DMS79 treated with DMSO at 0.1 percent for 48 hours (cell line): ENCODE measurements around the gene SOX8.
"Not testable (repeated sequence)": the region's sequence is repeated elsewhere in the genome, so short reads cannot be mapped to it uniquely, and the experiment has no call there.

ENCODE experiments used
- DNase-seq: peaks from one replicate; lab custom pipeline; 2025; lab: John Stamatoyannopoulos, UW

SOX8 gene

DNA sequence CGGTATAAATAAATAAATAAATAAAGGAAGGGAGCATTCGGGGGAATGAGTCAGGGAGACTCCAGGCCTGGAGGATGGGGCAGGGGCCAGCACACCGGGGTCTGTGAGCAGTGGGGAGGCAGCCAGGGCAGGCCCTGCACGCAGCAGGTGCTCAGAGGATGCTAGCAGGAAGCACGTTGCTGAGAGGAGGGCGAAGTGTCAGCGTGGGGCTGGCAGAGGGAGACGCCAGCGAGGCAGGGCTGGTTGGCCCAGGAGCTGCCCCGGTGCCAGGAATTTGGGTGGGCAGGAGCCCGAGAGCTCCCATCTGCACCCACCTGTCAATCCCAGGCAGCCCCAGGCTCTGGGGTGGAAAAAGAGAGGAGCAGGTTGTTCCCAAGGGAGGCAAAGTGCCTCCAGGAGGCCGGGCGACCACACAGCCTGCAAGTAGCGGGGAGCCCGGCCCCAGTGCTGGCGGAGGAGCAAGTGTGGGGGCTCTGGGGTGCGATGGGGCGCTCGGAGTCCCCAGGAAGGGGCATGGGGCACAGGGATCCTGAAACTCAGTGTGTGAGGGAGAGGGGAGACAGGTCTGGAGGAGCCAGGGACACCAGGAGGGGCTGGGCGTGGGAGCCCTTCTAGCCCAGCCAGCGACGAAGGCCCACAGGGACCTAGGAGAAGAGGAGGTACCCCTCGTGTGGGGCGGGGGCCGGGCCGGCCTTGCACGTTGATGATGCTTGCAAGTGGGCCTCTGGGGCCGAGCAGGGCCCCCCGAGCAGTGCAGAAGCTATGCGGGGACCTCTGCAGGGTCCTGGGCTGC, 28.0 kb downstream of the SOX8 start:
- no peak for DNase-seq

DNA sequence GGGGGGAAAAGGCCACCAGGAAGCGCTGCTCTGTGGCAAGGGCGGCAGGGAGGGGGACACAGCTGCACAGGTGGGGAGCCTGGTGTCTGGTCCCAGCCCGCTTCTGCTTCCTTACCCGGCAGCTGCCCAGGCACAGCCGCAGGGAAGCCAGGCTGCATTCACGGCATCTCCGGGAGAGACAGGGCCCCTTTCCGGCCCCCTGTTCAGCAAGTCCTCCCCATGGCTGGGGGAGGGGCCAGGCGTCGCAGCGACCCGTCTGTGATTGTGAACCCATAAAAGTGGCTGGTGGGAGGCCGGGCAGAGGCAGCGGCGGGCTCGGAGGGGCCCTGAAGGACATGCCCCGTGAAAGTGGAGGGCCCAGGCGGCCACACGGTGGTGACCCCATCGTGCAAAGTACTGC, 28.7 kb downstream of the SOX8 start:
- no peak for DNase-seq

DNA sequence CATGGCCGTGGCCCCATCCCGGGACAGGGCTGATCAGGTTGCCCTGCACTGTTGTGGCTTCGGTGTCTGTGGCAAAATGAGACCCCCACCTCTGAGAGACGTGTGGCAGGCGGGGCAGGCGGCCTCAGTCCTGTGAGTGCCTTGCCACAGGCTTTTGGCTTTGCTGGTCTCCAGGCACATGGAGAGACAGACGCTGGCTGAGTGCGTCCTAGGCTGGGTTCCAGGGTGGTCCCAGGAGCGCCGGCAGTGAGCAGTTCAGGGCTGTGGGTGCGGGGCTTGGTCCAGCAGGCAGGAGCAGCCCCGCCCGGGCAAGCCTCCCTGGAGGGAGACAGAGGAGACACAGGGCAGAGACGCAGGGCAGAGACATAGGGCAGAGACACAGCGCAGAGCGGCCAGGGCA, 29.2 kb downstream of the SOX8 start:
- DNase-seq = no peak

DNA sequence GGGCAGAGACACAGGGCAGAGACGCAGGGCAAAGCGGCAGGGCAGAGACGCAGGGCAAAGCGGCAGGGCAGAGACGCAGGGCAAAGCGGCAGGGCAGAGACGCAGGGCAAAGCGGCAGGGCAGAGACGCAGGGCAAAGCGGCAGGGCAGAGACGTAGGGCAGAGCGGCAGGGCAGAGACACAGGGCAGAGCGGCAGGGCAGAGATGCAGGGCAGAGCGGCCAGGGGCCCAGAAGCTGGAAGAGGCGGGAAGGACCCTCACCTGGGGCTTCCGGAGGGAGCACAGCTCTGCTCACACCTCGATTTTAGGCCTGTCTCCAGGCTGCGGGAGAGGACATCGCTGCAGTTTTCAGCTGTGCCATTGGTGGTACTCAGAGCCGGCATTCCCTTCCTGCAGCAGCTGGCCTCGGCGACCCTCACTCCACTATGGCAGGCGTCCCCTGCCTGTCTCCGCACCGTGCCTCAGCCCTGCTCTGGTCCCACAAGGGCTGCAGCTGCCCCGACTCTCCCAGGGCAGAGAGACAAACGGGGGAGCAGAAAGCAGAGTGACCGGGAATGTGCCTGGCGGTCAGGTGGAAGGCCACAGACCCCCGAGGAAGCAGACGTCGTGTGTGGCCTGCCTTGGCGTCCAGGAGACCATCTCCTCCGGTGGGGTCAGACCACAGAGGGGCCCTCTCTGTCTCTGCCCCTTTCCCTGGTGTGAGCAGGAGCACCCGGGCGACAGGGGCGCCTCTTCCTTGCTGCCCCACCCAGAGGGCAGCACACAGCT, 29.9 kb downstream of the SOX8 start:
- no peak for DNase-seq

DNA sequence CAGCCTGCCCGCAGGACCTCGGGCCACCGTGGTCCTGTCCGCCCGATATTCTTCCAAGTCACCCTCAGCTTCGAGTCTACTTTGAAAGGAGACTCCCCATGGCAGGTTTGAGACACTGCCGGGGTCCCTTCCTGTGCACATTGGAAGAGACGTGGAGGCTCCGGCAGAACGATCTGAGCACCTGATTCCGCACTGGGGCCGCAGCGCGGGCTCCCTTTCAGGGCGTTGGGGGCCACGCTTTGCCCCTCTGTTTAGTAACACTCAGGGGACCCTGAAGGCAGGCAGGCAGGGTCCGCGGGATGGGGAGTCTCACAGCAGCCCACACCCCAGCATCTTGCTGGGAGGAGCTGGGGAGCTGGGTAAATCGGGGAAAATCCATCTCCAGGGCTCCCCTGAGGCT, 30.6 kb downstream of the SOX8 start:
- no peak for DNase-seq

DNA sequence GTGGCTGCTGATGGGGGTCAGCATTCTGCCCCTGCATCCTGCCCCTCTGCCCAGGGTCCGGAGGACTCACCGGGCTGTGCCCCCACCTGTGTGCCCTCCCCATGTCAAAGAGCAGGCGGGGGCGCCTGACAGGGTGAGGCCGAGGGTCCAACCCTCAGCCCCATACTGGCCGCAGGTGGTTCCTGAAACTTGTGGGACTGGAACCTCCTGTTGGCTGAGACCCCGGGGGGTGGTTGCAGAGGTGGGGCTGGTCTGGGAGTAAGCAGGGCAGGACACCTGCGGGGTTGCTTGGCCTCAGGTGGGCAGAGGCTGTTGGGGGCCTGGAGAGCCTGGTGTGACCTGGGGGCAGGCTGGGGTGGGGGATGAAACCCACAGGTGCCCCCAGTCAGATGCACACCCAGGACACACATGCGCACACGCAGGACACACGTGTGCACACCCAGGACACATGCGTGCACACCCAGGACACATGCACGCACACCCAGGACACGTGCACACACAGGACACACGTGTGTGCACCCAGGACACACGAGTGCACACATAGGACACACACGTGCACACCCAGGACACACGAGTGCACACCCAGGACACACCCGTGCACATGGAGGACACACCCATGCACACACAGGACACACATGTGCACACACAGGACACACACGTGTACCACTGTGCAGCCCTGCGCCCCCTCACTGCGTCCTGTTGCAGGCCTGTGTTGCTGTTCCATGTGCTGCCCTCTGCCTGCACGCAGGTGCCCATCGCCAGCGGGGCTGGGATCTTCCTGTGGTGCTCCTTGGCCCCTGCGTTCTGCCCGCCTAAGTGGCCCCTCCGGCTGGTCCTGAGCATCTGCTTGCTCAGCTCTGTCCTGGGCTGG, 31.4 kb downstream of the SOX8 start:
- DNase-seq = no peak

DNA sequence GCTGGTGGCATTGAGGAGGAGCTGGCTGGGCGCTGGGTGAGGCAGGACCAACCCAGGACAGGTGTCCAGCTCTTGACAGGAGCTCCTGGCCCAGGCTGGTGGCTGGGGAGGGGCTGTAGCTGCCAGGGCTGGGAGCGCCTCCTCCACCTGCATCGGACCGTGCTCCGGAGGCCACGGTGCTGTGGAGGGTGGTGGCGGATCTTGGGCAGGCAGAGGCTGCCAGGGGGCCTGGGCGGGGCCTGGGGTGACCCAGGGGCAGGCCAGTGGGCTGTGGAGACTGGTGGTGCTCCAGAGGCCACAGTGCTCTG, 32.0 kb downstream of the SOX8 start:
- no peak for DNase-seq

DNA sequence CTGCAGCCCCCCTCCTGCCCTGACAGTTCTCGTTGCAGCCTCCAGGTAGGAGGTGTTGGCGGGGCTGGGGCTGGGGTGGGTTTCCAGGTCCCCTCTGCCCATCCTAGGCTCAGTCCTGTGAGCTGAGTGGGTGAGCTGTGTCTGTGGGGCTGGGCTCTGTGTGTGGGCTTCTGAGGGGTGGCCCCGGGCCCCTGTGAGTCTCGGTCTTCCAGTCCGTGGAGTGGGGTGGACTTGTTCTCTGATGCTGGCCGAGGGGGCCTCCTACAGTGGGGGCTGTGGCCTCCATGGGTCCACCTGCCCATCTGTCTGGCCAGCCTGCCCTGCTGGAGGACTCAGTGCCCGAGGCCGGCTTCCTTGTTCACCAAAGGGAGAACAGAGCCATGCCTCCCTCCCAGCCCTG, 32.7 kb downstream of the SOX8 start:
- no peak for DNase-seq

DNA sequence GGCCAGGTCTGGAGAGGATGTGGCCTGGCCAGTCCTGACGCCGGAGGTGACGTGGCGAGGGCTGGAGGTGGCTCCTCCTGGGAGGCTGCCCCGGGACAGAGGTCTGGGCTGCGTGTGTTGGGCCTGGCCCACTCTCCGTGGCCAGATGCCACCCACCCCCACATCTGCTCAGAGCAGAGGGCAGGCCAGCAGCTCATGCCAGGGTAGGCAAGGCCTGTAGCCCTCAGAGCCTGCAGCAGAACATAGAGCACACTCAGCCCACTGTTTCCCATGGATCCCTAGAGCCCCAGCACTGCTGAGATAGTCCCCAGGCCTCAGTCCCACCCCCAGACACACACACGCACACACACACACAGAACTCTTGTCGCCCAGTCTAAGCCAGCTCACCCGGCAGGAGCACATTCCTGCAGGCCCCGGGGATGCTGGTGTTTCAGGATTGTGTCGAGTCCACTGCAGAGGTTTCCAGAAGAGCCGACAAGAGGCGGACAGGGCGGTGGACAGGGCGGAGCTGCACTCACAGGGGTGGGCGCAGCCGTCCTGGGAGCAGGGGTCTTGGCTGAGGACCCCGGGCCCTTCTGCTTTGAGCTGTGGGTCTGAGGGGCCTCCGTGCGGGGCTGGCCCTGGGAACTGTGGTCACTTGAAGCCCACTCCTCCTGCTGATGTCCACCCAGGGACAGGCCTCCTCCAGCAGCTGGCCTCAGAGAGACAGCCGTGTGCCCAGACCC, 33.4 kb downstream of the SOX8 start:
- no peak for DNase-seq

DNA sequence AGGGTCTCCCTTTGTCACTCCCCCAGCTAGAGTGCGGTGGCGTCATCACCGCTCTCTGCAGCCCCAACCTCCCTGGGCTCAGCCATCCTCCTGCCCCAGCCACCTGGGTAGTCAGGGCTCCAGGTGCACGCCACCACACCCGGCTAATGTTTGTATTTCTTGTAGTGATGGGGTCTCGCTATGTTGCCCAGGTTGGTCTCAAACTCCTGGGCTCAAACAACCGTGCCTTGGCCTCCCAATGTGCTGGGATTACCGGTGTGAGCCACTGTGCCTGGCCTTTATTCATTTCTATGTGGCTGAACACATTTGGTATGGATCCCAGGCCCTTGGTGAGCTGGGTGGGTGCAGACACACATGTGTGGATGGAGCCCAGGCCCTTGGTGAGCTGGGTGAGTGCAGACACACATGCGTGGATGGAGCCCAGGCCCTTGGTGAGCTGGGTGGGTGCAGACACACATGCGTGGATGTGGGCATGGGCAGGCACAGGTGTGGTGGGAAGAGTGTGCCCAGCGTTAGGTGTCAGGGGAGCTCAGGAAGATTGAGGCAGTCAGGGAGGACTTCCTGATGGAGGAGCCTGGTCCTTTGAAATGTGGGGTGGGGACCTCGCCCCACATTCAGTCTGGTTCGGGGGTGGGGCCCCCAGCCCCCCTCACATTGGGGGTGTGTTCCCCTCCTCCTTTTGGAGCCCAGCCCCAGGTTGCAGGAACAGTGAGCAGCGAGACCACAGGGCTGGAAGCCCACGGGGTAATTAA, 37.1 kb downstream of the SOX8 start:
- DNase-seq = no peak

DNA sequence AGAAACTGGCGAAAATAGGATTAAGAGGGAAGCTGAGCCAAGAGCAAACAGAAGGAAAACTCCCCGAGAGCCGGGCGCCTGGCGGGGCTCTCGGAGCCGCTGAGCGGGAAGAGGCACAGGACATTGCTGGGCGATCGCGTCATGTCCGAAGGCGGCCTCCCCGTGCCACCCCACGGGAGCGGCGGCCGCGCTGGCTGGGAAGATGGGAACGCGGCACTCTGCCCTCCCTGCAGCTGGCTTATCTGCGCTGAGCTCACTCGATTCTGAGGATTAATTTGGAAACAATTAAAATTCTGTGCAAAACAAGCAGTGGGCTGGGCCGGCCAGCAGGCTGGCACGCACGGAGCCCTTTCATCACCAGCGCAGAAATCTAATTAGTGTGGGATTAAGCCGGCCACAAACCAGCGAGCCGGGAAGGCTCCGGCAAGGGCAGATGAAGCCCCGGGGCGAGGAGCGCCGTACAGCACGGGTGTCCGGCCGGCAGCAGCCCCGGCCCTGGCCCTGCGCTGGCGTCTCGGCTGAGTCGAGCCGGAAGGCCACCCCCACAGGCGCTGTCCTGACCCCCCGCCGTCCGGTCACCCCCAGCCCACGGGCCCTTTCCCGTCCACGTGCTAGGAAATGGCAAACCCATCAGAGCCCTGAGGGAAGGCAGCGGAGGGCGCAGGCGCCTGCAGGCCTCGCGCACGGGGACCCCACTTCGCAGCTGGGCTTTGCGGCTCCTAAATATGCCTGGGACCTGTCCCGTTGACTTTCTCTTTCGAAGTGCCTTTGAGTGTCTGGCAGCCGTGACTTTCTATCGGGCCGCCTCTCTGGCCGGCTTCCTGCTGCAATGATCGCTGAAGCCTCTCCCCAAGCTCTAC, 37.9 kb downstream of the SOX8 start:
- DNase-seq = peak; percentile 16

DNA sequence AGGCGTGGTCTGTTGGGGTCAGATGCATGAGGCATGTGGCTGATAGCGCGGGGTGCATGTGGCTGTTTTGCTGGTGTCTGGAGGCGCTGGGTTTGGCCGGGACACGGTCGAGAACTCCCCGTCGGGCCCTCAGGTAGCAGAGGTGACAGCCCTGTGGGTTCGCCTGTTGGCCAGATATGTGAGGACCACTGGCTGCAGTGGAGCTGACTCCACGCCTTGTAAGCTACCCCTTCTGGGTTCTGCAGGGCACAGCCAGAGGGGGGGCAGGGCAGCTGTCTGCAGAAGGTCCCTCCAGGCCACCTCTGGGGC, 38.5 kb downstream of the SOX8 start:
- no peak for DNase-seq

DNA sequence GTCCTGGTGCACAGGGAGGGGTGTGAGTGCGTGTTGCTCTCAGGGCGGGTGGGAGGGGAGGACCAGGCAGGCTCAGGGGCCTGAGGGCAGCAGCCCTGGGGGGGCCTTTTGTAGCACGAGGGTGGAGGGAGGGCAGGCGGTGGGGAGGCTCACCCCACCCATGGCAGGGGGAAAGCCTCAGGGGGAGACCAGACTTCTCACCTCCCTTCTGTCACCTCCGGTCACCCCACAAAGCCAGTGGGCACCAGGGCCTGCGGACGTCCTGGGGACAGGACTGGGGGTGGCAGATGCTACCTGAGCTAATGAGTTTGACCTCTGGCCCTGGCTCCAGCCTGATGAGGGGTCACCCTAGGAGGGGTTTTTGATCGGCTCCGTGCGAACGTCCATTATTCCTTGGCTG, 39.0 kb downstream of the SOX8 start:
- no peak for DNase-seq

DNA sequence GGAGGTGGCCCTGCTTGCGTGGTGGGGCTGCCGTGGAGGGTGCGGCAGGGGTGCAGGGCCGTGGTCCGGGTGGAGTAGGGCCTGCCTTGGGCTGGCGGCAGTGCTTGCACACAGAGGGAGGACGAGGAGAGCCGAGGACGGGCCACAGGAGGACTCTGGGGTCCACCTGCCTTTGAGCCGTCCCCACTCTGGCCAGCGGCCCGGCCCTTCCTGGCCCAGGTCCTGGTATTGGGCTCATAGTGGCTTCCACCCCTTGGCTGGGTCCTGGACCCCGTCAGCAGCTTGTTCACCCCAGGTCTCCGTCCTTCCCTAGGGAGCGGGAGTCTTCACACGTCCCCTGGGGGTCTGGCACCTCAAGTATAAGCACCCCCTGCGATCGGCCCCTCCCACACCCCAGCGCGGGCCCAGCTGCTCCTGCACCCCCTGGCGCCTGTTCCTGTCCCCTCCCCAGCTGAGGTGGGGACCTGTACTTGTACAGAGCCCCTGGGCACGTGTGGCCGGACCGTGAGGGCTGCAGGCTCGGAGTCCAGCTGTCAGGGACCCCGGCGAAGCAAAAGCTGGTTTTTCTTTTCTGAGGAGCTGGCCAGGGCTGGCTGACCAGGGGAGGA, 40.1 kb downstream of the SOX8 start:
- no peak for DNase-seq

DNA sequence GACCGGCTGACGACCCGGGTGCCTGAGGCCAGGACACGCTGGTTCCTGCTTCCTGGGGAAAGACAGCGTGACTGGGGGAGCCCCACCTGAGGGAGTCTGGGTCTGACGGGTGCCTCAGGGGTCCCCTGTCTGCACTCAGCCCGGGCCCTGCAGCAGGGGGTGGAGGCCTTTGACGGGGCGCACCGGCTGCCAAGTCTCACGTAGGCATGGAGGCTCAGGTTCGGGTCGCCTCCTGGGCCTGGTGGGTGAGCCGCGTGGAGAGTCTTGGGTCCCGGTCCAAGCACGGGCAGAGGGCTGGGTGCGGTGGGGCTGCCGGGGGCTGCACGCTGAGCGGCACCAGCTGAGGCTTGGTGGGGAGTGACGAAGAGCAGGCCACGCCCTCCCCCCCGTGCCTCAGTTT, 40.9 kb downstream of the SOX8 start:
- DNase-seq = no peak

DNA sequence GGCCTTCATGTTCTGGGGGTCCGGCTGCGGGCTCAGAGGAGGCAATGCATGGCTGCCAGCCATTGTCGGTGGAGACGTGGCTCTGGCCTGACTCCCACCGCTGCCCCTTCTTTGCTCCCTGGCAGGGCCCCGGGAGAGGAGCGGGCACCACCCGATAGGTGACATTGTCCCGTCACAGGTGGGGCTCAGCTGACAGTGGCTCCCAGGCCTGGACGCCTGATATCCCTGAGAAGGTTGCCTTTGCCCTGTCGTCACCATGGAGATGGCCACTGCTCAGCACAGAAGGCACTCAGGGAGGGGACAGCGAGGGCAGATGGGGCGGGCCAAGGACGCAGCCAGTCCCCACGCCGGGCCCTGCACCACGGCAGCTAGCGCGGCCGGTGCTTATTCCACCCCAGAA, 42.6 kb downstream of the SOX8 start:
- no peak for DNase-seq

DNA sequence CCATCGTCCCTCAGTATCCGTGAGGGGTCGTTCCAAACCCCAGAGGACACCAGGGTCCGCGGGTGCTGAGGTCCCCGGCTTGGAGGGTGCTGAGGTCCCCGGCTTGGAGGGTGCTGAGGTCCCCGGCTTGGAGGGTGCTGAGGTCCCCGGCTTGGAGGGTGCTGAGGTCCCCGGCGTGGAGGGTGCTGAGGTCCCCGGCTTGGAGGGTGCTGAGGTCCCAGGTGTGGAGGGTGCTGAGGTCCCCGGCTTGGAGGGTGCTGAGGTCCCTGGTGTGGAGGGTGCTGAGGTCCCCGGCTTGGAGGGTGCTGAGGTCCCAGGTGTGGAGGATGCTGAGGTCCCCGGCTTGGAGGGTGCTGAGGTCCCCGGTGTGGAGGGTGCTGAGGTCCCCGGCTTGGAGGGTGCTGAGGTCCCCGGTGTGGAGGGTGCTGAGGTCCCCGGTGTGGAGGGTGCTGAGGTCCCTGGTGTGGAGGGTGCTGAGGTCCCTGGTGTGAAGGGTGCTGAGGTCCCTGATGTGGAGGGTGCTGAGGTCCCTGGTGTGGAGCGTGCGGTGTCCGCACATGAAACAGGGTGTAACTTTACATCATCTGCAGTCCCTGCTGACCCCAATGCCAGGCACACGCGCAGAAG, 43.7 kb downstream of the SOX8 start:
- DNase-seq = not testable (repeated sequence)

DNA sequence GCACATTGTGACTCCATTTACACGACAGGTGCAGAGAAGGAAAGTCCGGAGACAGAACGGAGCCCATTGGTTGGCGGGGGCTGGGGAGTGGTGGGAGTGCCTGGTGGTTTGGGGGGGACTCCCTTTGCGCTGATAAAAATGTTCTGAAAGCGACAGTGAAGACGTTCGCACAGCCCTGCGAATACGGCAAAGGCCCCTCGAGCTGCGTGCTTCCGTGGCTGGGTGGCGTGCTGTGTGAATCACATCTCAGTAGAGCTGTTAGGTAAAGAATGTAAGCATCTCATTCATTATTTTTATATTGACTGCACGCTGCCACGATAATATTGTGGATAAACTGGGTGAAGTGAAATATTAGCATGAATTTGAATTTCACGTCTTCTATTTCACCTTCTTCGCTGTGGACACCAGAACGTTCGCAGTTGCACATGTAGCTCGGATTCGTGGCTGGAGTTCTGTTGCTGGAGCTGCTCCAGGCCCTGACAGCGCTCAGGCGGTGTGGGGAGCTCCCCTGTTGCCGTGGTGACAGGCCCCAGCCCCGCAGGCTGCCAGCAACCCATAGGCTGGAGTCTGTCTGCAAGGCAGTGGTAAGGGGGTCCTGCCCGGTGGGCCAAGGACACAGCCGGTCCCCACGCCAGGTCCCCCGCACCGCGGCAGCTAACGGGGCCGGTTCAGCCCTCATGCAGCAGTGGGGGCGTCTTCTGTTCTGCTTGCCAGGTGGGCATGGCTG, 44.6 kb downstream of the SOX8 start:
- DNase-seq = no peak
